ENCODE measurements around the gene TC2N. TPM values are rescaled to one million over a fixed set of nuclear protein-coding genes. Genes with fewer than 3 reads are reported as not detected.

The TC2N gene
- polyA plus RNA-seq, 4 donors, result 4.2 to 23.9 (median 12.9) TPM

DNA sequence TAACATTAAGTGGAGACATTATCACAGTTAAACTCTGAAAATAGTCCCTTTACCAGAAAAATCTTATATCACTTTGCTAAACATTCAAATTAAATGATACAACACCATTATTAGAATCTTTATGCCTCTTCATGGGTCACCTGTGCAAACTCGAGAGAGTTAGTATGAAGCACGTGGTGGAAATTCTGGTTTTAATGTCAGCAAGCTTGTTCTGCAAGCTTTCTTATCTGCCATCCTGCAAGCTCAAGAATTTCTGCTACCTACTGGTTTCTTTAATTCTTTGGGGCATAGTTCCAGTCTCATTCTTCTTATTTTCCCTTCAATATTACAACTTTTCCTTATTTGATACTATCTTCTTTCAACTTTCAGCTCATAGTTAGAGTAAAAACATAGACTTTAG, 136.3 kb downstream of the TC2N start:
- DNase-seq (ENCODE audit: low read depth in 4 of 4, low spot score in 3 of 4), result no peak

DNA sequence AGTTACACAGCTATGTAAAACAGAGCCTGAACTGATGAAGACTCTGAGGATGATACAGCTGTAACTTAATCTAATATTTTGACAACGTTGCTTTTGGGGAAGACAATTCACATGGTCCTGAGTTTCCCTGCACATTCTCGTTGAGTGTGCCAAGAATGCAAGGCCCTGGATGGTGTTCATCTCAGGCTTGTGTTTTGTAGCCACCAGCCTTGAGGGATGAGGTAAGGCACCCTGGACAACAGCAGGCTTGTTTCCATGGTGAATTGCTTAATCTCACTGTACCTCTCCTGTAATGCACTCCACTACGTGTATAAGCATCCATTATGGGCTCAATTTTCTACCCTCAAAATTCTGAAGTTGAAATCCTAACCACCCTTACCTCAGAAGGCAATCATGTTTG, 137.6 kb downstream of the TC2N start:
- no peak for DNase-seq (ENCODE audit: low read depth in 4 of 4, low spot score in 3 of 4)

Other genes starting within 250 kb of the TC2N start
- 1 to 10 TPM in 1 of 4 donors, under 1 TPM in 3; 0.05 to 1.2 (median 0.50) TPM for gene CATSPERB, start 135.4 kb downstream of the TC2N start, polyA plus RNA-seq (ENCODE audit: insufficient read length in 4 of 4)
- 100 to 1,000 TPM; 134 to 196 (median 165) TPM for gene FBLN5, start 80.2 kb upstream of the TC2N start, polyA plus RNA-seq (ENCODE audit: insufficient read length in 4 of 4)
- 10 to 100 TPM; 33.7 to 46.1 (median 37.3) TPM for gene TRIP11, start 172.5 kb upstream of the TC2N start, polyA plus RNA-seq (ENCODE audit: insufficient read length in 4 of 4)
- gene ATXN3, start 239.0 kb upstream of the TC2N start, polyA plus RNA-seq (ENCODE audit: insufficient read length in 4 of 4), result 10 to 100 TPM; 23.6 to 36.4 (median 32.9) TPM

Measured in left renal pelvis (tissue), 4 donors.